Neural progenitor cell (in vitro differentiated cells): ENCODE data around the gene MARCO.

Experiments
- EZH2 ChIP-seq: fragments of 200-600 bp; sonication (generic); IDR thresholded peaks from 2 replicates; pipeline ENCODE4 v1.6.1; 2017; ENCODE audit warnings: antibody characterized with exemption, mild to moderate bottlenecking, moderate library complexity
- TF ChIP-seq, protein P1 (sequence below): fragments of 200-600 bp; sonication (generic); IDR thresholded peaks from 2 replicates; pipeline ENCODE4 v1.5.1; 2017; ENCODE audit warnings: antibody characterized with exemption, mild to moderate bottlenecking

DNA sequence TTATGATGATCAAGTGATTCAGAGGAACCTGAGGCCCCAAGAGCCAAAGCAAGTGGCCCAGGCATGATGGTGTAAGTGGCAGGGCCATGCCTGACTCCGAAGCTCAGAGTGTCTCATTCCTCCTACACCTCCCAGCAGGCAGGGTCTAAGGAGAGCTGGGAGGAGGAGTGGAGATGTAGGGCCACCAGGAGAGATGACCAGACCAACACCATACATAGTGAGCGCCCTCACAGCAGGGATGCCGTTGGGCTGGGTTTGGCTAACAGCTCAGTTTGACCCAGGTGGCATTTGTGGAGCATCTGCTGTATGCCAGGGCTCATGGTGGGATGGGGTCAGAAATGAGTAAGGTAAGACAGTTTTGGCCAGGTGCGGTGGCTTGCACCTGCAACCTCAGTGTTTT lies 80.7 kb downstream of the MARCO start:
- TF ChIP-seq, protein P1, sequence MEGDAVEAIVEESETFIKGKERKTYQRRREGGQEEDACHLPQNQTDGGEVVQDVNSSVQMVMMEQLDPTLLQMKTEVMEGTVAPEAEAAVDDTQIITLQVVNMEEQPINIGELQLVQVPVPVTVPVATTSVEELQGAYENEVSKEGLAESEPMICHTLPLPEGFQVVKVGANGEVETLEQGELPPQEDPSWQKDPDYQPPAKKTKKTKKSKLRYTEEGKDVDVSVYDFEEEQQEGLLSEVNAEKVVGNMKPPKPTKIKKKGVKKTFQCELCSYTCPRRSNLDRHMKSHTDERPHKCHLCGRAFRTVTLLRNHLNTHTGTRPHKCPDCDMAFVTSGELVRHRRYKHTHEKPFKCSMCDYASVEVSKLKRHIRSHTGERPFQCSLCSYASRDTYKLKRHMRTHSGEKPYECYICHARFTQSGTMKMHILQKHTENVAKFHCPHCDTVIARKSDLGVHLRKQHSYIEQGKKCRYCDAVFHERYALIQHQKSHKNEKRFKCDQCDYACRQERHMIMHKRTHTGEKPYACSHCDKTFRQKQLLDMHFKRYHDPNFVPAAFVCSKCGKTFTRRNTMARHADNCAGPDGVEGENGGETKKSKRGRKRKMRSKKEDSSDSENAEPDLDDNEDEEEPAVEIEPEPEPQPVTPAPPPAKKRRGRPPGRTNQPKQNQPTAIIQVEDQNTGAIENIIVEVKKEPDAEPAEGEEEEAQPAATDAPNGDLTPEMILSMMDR = no peak
- TF ChIP-seq EZH2 = no peak
